ENCODE results near the gene LINC00305.

GRCh38 chr18:64132871-64133270 lies 16.0 kb downstream of the LINC00305 start:
- TF ChIP-seq CTCF (IDR thresholded peaks at IDR 0.05 in 2 of 3, conservative IDR thresholded peaks at IDR 0.05 in 1 of 3; ENCODE audit: control insufficient read depth in 2 of 3, extremely low read depth in 1 of 3, insufficient read depth in 1 of 3, low read depth in 3 of 3, low read length in 3 of 3) (no peak), TAF1 (IDR thresholded peaks at IDR 0.05; ENCODE audit: borderline replicate concordance, low read depth, low read length) (no peak), SRF (IDR thresholded peaks at IDR 0.05; ENCODE audit: low read depth in 2 of 2, low read length in 2 of 2) (no peak), ZNF217 (IDR thresholded peaks at IDR 0.05) (no peak), SIN3A (IDR thresholded peaks at IDR 0.05; ENCODE audit: low read depth, low read length) (no peak), WRNIP1 (IDR thresholded peaks at IDR 0.05; ENCODE audit: borderline replicate concordance, low read depth, low read length) (no peak), NR2F1 (conservative IDR thresholded peaks at IDR 0.05) (no peak), MYC (IDR thresholded peaks at IDR 0.05; ENCODE audit: insufficient read depth, insufficient read length, insufficient replicate concordance, low read length, severe bottlenecking) (no peak), JUND (IDR thresholded peaks at IDR 0.05; ENCODE audit: low read depth, low read length) (no peak), PAX5 (IDR thresholded peaks at IDR 0.05; ENCODE audit: borderline replicate concordance, low read depth, low read length) (no peak), SUZ12 (IDR thresholded peaks at IDR 0.05; ENCODE audit: unreplicated experiment) (no peak), PBX3 (IDR thresholded peaks at IDR 0.05; ENCODE audit: insufficient replicate concordance, low read depth, low read length) (no peak)

Measured in GM12878 (cell line).